Inflammatory macrophage treated with lipopolysaccharide for 1 hour (primary cell): ENCODE data around the gene FBXO34.
"Not testable (repeated sequence)": the region's sequence is repeated elsewhere in the genome, so short reads cannot be mapped to it uniquely, and the experiment has no call there.

Source experiments
- DNase-seq, 2 donors: peaks; one replicate each; pipeline ENCODE4 v3.0.0-alpha.2; 2020 to 2022

Gene FBXO34

DNA sequence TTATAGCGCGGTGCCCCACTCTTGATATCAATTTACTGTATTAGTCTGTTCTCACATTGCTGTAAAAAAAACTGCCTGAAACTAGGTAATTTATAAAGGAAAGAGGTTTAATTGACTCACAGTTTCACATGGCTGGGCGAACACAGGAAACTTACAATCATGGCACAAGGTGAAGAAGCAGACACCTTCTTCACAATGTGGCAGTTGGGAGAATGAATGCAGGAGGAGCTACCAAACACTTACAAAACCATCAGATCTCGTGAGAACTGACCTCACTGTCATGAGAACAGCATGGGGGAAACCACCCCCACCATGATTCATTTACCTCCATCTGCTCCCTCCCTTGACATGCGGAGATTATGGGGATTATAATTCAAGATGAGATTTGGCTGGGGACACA is 42.3 kb downstream of the FBXO34 start:
- no peak for DNase-seq

DNA sequence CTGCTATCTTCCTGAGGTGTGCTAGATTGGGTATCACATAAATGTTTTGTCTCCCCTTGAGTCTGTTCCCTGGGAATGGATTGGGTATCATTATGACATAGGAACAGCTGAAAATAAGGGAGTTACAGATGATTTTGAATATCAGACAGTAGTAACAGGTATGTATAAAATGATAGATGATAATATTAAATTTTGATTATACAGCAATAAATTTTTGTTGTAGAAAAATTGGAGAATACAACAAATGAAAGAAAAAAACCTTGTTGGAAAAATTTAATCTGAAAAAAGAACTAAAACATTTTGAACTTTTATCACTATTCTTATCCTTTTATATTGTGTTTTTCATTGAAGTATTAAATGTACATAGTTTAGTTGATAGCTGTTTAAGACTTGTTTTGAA is 43.2 kb downstream of the FBXO34 start:
- DNase-seq, result no peak

DNA sequence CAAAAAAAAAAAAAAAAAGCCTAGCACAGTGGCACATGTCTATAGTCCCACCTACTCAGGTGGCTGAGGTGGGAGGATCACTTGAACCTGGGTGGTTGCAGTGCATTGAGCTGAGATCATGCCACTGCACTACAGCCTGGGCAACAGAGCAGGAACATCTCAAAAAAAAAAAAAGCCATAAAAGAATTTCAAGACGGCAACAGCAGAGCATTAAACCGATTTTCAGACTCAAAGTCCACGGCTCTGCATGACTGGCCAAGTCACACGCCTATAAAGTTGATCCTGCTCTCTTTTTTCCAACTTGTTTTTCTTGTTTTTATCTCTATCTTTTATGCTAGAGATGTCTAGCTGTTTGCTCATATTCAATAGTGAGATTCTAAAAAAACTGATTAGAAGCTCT is 45.3 kb downstream of the FBXO34 start:
- no peak for DNase-seq

DNA sequence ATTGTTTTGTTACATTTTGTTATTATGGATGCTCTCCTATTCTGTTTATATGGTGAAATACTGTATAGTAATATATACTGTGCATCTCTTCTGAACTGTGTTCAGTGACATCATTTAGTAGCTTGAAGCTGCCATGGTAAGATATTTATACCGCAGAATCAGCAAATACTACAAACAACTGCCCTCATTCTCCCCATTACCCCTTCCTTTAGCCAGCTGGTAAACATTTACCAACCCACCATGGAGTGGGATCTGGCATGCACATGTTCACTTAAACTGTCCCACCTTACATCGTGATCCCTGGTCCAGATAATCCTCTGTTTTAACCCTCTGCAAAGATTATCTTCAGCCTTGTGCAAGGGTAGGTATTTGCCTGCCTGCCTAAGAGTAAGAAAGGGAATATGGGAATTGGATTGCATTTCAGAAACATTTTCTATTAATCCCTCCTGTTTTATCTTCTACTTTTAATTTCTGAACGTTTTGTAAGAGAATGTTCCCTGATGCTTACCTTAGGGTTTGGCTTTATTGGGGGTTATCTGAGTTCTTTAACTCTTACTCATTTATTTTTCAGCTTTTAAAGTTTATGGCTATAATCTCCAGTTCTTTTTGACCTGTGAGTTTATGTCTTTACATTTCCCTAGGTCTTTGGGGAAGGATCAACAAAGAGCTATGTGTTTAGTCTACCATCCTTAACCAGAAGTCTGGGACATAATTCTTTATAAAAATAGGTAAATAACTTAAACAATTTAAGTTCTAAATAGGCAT is 46.5 kb downstream of the FBXO34 start:
- DNase-seq, result no peak

DNA sequence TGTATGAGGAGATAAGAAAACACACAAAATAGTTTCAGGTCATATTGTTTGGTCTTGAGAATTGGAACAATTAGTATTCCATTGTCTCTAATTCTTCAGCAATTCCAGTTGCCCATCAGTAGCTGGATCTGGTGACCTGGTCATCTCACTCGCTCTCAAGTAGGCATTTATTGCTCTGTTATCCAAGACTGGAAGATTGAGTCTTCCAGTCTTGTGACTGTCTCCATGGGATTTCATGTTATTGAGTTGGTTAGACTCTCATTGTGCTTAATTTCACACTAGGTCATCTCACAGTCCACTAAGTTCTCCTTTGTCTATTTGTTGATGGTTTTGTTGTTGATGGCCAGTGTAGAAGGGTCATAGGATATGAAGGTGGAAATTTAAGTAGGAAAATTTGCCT is 47.5 kb downstream of the FBXO34 start:
- no peak for DNase-seq

DNA sequence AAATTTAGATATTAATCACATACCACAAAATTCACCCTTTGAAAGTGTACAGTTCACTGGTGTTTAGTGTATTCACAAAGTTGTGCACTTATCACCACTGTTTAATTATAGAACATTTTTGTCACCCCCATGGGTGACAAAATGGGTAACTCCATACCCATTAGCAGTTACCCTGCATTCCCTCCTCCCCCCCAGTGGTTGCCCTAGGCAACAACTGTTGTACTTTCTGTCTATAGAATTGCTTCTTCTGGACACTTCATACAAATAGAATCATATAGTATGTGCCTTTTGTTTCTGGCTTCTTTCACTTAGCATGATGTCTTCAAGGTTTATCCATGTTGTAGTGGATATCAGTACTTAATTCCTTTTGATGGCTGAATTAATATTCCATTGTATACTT is 52.7 kb downstream of the FBXO34 start:
- DNase-seq, result no peak

DNA sequence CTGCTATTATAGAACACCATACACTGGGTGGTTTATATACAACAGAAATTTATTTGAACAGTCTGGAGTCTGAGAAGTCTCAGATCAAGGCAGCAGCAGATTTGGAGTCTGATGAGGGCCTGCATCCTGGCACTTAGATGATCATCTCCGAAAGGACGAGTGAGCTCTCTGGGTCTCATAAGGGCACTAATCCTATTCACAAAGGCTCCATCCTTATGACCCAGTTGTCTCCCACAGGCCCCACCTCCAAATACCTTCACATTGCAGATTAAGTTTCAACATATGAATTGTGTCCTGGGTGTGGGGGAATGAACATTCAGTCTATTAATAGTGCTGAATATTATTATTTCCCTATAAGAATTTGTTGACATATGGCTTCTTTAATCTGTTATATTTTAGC is 53.6 kb downstream of the FBXO34 start:
- no peak for DNase-seq

DNA sequence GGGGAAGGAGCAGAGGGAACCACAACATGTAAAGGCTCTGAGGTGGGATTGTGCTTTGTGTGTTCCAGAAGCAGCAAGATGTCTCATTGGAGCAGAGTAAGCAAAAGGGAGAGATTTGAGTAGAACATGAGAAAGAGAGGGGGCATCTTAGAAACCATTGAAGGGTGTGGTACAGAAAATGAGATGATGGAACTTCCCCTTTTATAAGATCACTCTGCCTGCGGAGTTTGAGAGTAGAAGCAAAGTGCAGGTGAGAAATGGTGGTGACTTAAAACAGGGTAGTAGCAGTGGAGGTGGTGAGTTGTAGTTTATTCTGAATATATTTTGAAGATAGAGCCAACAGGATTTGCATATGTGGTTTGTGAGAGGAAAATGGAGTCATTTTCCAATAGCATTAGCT is 56.0 kb downstream of the FBXO34 start:
- no peak for DNase-seq

DNA sequence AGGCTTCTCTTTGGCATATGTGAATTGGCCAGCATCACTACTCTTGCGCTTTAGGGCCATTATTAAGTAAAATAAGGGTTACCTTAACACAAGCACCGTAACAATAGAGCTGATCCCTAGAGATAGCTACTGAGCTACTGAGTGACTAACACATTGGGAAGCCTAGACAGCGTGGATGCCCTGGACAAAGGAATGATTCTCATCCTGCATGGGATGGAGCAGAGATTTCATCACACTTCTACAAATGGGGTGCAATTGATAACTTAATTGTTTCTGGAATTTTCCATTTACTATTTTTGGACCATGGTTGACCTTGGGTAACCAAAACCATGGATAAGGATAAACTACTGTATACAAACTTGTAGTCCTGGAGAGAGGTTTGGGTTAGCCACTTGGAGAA is 57.1 kb downstream of the FBXO34 start:
- DNase-seq, result no peak

DNA sequence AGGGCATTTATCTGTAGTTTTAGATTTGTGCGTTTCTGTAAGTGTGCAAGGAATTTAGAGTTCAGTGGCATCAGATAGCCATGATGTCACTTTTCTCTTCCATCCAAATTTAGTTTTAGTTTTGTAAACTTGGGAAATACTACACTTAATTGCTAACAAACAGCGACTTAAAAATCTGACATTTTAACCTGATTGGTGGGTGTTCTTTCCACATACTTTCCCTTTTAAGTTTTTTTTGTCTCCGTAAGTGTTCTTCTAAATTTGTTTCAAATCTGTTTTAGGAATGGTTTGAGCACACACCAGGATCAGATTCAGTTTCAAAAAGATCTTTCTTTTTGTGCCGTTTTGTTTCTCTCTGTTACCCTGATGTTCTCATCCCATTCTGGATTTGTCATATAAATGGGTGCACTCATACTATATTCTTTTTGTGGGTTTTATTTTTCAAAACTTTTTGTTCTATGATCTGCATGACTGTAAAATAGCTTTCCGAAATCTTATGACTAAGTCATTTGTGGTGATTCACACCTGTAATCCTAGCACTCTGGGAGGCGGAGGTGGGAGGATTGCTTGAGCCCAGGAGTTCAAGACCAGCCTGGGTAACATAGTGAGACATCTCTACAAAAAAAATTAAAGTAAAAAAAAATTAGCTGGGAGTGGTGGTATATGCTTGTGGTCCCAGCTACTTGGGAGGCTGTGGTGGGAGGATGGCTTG is 58.9 kb downstream of the FBXO34 start:
- DNase-seq, result no peak

DNA sequence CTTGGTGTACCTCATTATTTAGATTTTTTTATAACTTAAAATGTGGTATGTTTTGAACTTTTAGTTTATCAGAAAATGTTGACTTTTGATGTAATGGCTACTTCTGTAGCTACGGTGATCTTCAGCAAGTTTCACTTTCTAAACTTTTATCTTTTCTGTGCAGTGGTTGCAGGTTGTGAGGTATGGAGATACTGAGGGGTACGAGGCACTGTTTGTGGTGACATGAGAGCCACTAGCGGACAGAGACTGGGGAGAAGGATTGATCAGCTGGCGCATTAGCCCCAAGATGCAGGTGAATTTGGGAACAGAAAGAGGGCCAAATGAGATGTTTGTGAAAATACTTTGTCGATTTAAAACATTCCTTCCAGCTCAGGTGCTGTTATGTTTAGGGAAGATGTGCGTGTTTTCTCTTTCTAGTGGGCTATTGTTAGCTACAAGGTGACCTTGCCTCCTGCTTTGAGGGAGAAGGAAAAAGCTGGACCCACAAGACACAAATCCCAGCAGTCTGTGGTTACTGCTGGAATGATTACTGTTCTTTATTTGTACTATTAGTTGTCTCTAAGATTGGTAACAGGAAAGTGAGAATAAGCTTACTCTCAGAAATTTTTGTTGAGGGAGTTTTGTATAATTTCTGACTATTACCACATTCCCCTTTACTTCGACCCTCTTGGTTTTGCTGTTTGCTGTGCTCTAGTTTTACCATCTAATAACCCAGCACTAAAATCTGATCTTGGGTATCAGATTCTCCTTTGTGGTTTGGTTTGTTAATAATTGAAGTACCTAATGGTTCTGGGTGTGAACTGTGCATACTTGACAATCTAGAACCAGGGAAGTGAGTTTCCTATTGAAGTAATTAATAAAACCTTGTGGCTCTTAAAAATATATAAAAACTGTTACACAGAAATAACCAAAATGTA is 61.7 kb downstream of the FBXO34 start:
- no peak for DNase-seq

DNA sequence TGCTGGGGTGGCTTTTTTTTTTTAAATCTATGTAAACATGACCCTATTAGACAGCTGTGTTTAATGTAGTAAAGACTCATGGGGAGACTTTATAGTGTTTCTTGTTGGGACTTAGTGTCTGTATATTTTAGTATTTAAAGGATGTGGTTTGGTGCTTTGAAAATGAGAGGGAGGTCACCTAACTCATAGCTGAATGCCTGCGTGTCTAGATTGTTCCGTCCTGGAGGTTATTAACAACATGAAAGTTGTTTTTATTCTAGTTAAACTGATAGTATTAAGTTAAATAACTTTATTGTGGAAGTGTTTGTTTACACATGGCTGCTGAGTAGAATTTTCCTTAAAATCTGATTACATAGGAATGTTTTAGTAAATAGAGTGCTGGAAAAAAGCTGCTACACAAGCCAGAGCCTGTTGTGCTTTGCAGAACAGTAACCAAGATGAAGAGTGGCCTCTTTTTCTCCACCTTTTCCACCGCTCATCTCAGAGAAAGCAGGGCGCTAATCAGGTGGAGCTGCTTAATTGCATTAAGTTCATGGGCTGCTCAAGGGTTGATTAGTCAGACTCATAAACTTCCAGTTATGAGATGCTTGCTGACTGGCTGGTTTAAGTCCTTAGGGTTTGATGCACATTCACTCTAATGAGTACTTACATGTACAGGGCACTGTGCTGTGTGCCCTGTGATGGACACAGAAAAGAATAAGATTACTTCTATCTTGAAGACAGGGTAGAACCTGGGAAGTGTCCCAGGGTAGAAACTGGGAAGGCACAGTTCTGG is 62.7 kb downstream of the FBXO34 start:
- DNase-seq, result no peak

DNA sequence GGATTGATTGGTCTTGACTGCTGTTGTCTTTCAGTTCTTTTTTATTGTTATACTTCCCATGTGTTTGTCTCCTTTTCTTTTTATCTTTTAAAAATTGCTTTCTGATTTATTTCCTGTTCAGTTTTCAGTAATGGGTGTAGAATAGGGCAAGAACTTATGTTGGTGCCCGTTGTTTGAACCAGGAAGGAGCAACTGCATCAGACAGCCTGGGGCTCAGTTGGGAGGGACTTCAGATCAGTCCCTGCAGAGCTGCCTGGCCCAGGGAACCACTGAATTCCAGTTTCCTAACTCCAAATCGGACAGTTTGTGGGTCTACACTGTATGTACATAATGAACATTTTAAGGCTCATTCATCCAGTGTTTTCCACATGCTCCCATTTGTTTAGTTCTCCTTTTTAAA is 64.9 kb downstream of the FBXO34 start:
- DNase-seq, result no peak

DNA sequence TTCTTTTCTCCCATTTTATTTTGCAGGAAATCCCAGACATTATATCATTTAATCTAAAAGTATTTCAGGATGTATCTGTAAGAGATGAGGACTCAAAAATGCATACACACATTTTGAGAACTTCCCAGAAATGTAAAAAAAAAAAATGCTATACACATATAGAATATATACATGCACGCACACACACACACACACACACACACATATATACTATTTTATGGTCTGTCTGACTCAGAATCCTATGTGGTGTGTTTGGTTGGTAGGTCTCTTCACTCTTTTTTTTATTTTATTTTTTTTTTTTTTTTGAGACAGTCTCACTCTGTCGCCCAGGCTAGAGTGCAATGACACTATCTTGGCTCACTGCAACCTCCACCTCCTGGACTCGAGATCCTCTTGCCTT is 65.5 kb downstream of the FBXO34 start:
- DNase-seq, result no peak

DNA sequence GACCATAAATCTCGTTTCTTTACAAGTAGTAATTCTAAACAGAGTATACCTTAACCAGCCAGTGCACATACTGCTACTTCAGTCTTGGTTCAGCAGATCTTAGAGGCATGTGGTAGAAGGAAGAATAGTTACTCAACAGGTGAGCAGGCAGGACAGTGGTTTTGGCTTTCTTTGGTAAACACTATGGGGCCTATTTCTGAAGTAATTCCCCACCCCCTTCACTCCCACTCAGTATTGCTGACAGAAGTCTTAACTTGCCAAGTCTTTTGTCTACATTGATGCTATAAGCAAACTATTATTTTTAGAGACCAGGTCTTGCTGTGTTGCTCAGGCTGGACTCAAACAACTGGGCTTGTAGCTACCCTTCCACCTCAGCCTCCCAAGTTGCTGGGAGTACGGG is 68.5 kb downstream of the FBXO34 start:
- peak in 1 of 2 donors; percentile 46 for DNase-seq

DNA sequence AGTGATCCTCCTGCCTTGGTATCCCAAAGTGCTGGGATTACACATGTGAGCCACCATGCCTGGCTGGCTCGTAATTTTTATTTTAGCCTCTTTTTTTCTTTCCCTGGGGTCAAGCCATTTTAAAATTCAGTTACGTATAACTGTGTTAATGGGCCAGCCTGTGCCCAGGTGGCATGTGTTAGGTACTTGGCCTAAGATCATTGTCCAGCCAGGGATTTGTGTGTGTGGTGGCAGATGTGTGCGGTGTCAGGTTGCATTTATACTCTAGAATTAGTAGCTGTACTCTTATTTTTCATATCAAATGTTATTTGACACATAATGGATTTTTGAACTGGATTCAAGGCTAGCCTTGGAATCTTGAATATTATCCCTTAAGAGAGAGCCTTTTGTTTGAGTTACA is 69.3 kb downstream of the FBXO34 start:
- no peak for DNase-seq

DNA sequence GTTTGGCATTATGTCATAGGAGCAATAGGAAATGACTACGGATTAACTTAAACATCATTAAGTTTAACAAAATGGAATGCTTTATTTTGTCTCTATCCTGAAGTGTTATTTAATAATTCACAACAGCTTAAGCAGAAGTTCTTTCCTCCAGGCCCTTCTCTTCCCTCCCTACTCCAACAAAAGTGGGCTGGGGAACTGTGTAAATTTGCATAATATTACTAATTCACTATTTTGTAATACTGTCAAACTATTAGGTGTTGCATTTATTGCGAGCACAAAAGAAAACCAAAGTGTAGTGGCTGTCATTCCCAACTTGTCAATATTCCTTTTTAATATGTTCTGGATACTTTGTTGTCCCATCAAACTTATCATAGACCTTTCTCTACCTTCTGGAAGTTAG is 70.6 kb downstream of the FBXO34 start:
- peak; percentile 65 to 66 for DNase-seq

DNA sequence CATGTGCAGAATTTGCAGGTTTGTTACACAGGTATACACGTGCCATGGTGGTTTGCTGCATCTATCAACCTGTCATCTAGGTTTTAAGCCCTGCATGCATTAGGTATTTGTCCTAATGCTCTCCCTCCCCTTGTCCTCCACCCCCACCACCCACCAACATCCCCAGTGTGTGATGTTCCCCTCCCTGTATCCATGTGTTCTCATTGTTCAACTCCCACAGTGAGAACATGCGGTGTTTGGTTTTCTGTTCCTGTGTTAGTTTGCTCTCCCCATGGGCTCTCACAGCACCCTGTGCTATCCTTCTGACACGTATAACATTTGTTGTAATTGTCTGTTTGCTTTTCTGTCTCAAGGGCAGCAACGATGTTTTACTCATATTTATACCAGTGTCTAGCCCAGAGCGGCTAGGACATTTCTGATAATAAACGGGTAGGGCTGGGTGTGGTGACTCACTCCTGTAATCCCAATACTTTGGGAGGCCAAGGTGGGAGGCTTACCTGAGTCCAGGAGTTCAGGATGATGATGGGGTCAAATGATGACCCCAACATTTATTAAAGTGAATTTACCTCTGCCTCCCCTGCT is 73.5 kb downstream of the FBXO34 start:
- DNase-seq, result not testable (repeated sequence)

DNA sequence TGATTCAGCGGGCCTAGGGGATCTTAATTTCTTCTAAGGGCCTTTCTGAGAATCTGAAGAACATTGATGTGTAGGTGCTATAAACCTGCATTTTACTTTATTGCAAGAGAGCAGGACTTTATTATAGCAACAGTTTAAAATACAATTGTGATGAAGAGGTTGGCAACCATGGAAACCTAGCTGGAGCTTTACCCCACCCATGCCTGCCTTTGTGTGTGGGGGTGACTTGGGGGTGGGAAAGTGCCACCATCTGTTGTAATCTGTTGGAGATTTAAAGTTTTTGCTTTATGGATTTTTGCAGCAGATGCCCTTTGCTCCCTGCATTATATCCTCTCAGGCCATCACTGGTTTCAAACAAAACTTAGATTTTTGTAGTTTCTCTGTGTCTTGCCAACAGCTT is 75.8 kb downstream of the FBXO34 start:
- DNase-seq, result no peak

DNA sequence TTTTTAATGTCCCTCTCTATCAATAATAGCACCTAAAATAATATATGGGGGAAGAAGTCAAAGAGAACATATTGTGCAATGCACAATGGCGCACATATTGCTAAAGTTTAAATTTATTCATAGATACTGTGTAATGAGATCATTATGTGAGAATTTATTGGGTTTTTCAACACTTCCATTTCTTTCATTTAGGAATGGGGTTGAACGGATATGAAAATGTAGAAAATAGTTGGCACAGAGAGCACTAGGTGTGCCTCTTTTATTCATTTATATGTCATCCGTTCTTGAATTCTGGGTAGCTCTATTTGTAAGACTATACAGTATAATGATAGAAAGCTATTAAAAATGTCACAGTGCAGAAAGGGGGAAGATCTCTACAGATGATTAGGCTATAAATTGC is 76.5 kb downstream of the FBXO34 start:
- DNase-seq, result no peak

DNA sequence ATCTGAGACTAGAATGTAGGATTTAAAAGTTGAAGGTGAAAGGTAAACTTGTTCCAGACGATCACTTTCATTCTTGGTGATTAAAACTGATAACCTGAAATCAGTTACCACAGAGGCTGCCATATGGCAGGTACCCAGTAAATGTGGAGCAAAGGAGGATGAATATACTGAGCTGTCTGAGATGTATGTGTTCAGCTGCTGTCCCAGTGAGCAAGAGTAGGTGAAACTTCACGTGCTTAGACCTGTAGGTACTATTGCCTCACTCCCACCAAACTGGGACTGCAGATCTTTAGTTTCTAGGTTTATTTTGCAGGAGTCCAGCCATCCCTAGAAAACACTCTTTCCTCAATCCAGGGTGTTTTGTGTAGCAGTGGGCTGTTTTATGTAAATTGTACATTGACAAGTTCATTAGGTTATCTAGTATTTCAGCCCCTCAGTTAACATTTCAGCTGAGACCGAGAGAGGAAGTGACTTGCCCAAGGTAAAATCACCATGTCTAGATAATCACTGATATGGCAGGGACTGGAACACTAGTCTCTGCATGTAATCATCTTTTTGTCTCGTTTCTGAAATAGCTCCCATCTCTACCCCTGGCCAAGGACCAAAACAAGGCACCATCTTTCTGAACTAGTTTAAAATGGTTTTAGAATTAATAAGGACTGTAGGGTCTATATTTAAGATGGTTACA is 77.7 kb downstream of the FBXO34 start:
- DNase-seq, result no peak

DNA sequence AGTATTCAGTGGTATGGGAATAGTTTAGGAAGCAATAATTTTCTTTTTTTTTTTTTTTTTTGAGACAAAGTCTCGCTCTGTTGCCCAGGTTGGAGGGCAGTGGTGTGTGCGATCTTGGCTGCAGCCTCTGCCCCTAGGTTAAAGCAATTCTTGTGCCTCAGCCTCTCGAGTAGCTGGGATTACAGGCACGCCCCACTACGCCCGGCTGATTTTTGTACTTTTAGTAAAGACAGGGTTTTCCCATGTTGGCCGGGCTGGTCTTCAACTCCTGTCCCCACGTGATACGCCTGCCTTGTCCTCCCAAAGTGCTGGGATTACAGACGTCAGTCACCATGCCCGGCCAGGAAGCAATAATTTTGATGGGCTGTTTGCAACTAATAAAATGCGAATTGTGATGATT is 78.3 kb downstream of the FBXO34 start:
- DNase-seq, result no peak
